Mesenteric fat pad (tissue), 1 donor: ENCODE results near the gene CDH20. TPM values are rescaled to one million over a fixed set of nuclear protein-coding genes. Genes with fewer than 3 reads are reported as not detected.

Experiments used
- DNase-seq: peaks from one replicate; pipeline ENCODE4 v3.0.0-alpha.2; 2020; ENCODE audit warnings: low spot score
- total RNA-seq: library from RNA; stranded (reverse); fragmentation: NEBNext Ultra II Directional; extraction: Animal tissue kit (Norgen Biotek cat#: 25700); gene quantifications from one replicate; pipeline ENCODE4 v1.2.1, GENCODE V29; 2021
- donor health status: DM: yes; HTN: yes; CAD: no.

CDH20 gene
- total RNA-seq, 1 donor from 2014 or later: 0.74 TPM

- DNase-seq: no peak
Measured at GRCh38 chr18:61420218-61420885, 87.1 kb downstream of the CDH20 start.

- no peak for DNase-seq
Measured at GRCh38 chr18:61426492-61427053, 93.3 kb downstream of the CDH20 start.

- no peak for DNase-seq
Measured at GRCh38 chr18:61428266-61428665, 95.0 kb downstream of the CDH20 start.

GRCh38 chr18:61432590-61432989 is 99.4 kb downstream of the CDH20 start:
- no peak for DNase-seq

GRCh38 chr18:61435064-61435652 is 101.9 kb downstream of the CDH20 start:
- no peak for DNase-seq

GRCh38 chr18:61443081-61443725 is 110.0 kb downstream of the CDH20 start:
- DNase-seq: no peak

GRCh38 chr18:61448316-61448715 is 115.1 kb downstream of the CDH20 start:
- DNase-seq: no peak

- no peak for DNase-seq
Measured at GRCh38 chr18:61459896-61460648, 126.8 kb downstream of the CDH20 start.

- DNase-seq: no peak
Measured at GRCh38 chr18:61464551-61465142, 131.4 kb downstream of the CDH20 start.

- DNase-seq: no peak
Measured at GRCh38 chr18:61466736-61467135, 133.5 kb downstream of the CDH20 start.

GRCh38 chr18:61470031-61470674 is 136.9 kb downstream of the CDH20 start:
- DNase-seq: no peak

GRCh38 chr18:61471541-61471940 is 138.3 kb downstream of the CDH20 start:
- DNase-seq: no peak

GRCh38 chr18:61471942-61472341 is 138.7 kb downstream of the CDH20 start:
- no peak for DNase-seq

- no peak for DNase-seq
Measured at GRCh38 chr18:61474341-61474740, 141.1 kb downstream of the CDH20 start.

- no peak for DNase-seq
Measured at GRCh38 chr18:61474918-61475317, 141.7 kb downstream of the CDH20 start.

GRCh38 chr18:61475931-61476330 is 142.7 kb downstream of the CDH20 start:
- no peak for DNase-seq

- DNase-seq: no peak
Measured at GRCh38 chr18:61489334-61489733, 156.1 kb downstream of the CDH20 start.

- no peak for DNase-seq
Measured at GRCh38 chr18:61496374-61496773, 163.1 kb downstream of the CDH20 start.

GRCh38 chr18:61497422-61497821 is 164.2 kb downstream of the CDH20 start:
- no peak for DNase-seq

- DNase-seq: no peak
Measured at GRCh38 chr18:61502472-61502871, 169.2 kb downstream of the CDH20 start.

- DNase-seq: no peak
Measured at GRCh38 chr18:61503688-61504087, 170.5 kb downstream of the CDH20 start.
